SKM-1 treated with dmso at 0.1 percent for 144 hours (cell line): Measurements from ENCODE around the gene IKZF3.
"Not testable (repeated sequence)": the region's sequence is repeated elsewhere in the genome, so short reads cannot be mapped to it uniquely, and the experiment has no call there.

Source experiments
- DNase-seq: peaks from one replicate; lab custom pipeline; 2025; ENCODE audit not compliant: unreplicated experiment; lab: John Stamatoyannopoulos, UW

IKZF3 gene

DNA sequence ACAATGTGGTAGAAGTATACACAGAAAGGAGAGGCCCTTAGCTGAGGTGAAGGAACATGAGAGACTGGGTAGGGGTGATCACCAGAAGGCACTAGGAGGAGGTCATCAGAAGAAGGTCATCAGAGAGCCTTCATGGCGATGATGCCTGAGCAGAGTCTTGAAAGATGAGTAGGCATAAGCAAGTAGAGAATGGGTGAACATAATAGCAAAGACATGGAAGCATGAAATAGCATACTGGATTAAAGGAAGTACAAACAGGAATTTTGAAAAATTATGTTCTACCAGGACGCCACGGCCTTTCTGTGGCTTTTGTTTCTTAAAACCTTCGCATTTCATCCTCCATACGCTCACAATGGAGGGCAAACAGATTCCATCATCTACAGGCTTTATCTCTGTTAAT, 2.9 kb downstream of the IKZF3 start:
- no peak for DNase-seq

DNA sequence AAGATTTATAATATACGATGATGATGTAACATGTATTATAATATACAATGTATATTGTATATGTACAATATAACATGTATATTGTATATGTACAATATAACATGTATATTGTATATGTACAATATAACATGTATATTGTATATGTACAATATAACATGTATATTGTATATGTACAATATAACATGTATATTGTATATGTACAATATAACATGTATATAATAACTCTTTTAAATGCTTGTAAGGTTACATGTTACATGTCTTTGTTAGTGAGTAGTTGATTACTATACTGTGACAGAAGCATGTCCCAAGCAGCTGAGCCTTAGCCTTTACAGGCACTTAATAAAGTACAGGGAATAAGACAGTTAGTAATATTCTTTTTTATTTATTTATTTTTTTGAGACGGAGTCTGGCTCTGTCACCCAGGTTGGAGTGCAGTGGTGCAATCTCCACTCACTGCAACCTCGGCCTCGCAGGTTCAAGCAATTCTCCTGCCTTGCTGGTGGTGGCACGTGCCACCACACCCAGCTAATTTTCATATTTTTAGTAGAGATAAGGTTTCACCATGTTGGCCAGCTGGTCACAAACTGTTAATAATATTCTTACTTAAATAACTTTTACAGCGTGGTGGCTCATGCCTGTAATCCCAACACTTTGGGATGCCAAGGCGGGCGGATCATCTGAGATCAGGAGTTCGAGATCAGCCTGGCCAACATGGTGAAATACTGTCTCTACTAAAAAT, 8.0 kb downstream of the IKZF3 start:
- DNase-seq, result not testable (repeated sequence)

DNA sequence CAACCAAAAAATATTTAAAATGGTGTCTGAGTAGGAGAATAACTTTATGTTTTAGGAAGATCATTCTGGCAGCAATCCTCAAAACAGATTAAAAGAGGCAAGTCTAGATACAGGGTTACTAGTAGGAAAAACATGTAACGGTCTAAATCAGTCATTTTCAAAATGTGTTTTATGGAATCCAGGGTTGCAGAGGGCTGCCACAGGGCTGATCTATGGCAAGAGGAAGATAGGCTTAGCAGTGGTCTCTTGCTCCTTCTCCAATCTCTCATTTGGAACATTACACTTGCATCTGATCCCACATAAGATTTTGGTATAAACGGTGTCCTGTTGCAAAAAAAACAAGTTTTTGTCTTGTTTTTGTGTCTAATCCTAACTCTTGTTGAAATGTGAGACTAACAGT, 9.2 kb downstream of the IKZF3 start:
- DNase-seq, result no peak

DNA sequence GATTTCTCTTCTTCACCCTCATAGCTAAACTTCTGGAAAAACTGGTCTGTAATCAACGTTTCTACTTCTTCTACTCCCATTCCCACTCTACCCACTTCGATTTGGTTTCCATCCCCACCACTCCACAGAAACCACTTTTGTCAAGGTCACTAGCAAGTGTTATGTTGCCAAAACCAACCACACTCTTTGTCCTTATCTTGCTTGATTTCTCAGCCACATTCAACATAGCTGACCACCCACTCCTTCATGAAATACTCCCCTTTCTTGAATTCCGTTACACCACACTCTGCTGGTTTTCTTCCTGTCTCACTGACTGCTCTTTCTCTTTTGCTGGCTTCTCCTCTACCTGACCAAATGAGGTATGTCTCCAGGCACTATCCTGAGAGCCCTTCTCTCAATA, 11.9 kb downstream of the IKZF3 start:
- DNase-seq, result no peak

DNA sequence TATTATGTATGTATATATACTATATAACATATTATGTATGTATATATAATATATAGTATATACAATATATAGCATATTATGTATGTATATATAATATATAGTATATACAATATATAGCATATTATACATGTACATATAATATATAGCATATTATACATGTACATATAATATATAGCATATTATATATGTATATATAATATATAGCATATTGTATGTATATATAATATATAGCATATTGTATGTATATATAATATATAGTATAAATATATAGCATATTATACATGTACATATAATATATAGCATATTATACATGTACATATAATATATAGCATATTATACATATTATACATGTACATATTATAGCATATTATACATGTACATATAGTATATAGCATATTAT, 13.9 kb downstream of the IKZF3 start:
- DNase-seq, result not testable (repeated sequence)

DNA sequence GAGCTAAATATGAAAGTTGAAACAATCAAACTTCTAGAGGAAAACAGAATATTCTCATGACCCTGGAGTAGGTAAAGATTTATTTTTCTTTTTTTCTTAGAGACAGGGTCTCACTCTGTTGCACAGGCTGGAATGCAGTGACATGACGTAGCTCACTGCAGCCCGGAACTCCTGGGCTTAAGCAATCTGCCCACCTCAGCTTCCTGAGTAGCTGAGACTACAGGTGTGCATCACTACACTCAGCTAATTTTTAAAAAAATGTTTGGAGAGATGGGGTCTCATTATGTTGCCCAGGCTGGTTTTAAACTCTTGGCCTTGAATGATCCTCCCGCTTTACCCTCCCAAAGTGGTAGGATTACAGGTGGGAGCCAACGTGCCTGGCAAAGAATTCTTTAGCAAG, 15.5 kb downstream of the IKZF3 start:
- no peak for DNase-seq

DNA sequence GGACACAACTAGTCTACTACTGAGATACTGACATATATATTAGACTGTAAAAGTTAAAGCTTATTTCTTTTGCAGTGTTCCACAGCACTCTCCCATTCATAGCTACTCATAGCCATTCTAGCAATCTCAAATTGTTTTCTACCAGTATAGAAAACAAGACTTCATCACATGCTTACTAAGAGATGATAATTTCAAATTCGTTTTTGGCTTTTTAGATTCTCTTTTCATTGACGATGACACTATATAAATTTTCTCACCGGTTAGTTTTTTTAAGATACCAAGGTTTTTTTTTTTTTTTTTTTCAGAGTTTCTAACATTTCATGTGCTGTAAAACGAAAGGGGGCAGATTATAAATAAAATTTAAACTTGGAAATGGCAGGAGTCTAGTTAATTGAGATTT, 17.9 kb downstream of the IKZF3 start:
- no peak for DNase-seq

DNA sequence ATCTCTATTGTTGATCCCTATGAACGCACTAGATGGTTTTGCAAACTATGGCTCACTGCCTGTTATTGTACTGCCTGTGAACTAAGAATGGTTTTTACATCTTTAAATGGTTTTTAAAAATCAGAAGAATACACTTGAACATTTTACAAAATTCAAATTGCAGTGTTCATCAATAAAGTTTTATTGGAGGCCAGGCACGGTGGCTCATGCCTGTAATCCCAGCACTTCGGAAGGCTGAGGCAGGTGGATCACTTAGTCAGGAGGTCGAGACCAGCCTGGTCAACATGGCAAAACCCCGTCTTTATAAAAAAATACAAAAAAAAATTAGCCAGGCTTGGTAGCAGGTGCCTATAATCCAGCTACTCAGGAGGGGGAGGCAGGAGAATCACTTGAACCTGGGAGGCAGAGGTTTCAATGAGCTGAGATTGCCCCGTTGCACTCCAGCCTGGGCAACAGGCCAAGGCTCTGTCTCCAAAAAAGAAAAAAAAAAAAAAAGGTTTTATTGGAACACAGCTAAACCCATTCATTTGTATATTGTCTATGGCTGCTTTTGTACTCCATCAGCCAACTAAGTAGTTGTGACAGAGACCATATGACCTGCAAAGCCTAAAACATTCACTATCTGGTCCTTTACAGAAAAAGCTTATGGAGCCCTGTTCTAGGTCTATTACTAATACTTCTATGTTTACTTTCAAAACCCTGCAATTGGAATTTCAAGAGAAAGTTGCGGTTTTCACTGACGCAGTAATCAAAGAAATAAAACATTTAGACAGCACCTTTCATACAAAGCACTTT, 18.9 kb downstream of the IKZF3 start:
- DNase-seq, result no peak

DNA sequence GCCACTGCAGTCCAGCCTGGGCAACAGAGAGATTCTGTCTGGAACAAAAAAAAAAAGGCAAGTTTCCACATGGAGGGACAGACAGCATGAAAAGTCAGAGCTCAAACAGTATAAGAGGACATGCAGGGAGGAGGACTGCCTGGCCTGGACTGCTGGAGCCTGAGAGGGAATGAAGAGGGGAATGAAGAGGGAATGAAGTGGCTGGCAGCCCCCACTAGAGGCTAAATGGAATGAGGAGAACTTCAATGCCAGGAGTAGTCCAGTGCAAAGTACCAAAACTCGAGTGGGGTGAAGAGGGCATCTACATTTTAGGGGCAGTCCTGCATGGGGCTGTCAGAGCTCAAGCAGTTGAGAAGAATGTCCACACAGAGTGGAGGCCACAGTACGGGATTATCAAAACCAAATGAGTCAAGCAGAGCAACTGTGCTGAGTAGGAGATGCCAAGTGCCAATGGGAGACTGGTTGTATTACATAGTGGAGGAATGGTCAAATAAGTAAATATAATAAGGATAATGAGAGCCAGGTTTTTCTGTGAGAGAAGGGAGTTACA, 22.9 kb downstream of the IKZF3 start:
- DNase-seq, result no peak

DNA sequence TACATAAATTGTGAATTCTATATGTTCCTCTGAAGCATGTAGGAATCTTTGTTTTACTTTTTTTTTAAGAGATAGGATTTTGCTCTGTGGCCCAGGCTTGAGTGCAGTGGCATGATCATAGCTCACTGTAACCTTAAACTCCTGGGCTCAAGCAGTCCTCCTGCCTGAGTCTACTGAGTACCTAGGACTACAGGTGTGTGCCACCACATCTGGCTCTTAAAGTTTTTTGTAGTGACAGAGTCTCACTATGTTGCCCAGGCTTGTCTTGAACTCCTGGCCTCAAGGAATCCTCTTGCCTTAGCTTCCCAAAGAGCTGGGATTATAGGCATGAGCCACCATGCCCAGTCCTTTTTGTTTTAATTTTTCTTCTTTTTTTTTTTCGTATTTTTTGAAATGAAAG, 25.3 kb downstream of the IKZF3 start:
- no peak for DNase-seq

DNA sequence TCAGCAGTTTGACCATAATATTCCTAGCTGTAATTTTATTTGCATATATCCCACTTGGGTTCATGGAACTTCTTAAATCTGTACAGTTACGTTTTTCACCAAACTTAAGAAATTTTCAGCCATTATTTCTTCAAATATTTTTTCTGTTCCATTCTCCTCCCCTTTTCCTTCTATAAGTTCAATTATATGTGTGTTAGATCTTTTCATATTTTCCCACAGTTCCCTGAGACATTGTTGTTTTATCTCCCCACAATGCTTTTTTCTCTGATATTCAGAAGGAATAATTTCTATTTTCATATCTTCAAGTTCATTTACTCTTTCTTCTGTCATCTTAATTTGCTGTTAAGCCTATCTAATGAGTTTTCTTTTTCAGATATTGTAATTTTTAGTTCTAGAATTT, 26.1 kb downstream of the IKZF3 start:
- no peak for DNase-seq

DNA sequence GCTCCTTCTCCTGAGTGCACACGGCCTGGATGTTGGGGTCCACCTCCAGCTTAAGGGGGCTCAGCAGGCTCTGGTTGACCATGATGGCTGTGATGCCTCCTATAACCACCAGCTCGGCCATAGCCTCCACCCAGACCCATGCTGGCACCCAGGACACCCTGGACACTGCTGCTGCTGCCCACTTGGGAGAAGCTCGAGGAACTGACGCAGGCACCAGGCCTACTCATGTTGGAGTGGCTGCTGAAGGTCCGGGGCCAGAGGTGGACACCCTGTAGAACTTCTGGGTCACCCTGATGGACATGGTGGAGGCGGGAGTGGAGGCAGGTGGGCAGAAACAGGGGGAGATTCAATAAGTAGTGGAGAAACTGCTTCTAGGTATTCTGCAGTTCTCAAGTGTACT, 28.0 kb downstream of the IKZF3 start:
- DNase-seq, result no peak

DNA sequence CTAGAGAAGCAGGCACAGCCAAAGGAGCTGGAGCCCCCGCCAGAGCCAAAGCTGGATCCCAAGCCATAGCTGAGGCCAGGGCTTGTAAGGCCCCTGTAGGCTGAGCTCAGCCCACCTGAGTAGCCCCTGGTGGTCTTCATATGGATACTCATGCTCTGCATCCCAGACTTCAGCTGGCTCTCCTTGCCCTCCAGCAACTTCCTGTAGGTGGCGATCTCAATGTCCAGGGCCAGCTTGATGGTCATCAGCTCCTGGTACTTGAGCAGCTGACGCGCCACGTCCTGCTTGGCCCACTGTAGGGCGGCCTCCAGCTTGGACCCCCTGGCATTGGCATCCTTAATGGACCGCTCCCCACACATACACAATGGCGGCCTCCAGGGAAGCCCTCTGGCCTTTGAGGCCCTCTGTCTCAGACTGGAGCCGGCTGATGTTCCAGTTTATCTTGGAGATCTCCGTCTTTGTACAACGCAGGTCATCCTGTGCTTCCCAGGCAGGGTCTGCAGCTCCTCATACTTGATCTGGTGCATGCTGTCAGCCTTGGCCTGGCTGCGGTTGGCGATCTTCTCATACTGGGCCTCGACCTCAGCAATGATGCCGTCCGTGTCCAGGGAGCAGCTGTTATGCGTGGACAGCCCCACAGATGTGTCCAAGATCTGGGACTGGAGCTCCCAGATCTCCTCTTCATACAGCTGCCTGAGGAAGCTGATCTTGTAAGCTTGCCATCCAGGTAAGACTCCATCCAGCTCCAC, 28.9 kb downstream of the IKZF3 start:
- no peak for DNase-seq

DNA sequence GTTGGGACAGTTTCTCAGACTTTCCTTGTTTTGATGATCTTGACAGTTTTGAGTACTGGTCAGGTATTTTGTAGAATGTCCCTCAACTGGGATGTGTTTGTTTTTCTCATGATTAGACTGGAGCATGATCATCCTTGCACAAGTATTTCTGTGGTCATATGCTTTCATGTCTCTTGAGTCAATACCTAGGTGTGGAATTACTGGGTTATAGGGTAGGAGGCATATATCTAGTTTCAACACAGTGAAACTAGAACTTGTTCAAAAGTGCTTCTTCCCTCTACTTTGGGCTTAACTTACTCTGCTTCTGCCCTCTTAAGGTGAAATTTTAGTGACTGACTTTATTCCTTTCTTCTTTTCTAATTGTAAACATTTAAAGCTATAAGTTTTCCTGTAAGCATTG, 30.1 kb downstream of the IKZF3 start:
- no peak for DNase-seq

DNA sequence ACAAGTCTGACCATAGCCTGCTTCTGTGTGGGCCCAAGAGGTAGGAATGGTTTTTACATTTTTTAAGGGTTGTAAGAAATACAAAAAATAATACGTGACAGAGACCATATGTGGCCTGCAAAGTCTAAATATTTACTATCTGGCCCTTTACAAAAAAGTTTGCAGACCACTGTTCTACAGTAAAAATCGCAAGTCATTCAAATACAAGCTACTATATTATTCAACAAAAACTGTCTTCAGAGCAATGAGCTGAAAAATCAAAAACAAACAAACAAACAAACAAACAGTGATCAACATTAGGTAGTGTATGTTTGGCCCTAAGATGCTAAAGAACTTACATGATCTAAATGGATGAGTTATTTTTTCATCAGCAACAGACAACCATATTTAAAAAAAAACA, 32.5 kb downstream of the IKZF3 start:
- DNase-seq, result no peak

DNA sequence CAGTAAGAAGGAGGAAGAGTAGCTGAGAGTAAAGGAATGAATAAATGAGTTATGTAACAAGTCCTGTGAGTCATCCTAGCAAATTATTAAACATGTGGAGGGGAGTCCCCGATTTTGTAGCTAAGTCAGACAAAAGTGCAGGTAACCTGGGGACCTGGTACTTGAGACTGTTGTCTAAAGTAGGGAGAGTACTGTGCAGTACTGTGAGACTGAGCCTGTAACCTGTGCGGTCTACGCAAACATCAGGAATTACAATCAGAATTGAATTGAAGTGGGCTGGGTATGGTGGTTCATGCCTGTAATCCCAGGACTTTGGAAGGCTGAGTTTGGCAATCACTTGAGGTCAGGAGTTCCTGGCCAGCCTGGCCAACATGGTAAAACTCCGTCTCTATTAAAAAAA, 35.7 kb downstream of the IKZF3 start:
- DNase-seq, result no peak

DNA sequence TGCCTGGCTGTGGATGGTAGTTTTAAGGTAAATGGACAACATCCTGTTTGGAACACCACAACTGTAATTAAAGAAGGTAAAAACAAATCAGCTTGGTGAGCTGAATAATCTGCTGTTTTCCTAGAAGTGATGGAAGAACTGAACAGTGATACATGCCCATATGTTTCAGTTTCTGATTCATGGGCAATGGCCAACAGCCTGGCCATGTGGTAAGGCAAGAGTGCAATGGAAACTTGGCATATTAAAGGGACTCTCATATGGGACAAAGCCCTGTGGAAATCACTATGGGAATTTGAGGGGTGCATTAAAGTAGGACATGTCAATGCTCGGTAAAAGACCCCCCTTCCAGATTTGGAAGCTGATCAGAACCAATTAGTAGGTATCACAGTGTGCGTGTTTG, 37.8 kb downstream of the IKZF3 start:
- DNase-seq, result no peak

DNA sequence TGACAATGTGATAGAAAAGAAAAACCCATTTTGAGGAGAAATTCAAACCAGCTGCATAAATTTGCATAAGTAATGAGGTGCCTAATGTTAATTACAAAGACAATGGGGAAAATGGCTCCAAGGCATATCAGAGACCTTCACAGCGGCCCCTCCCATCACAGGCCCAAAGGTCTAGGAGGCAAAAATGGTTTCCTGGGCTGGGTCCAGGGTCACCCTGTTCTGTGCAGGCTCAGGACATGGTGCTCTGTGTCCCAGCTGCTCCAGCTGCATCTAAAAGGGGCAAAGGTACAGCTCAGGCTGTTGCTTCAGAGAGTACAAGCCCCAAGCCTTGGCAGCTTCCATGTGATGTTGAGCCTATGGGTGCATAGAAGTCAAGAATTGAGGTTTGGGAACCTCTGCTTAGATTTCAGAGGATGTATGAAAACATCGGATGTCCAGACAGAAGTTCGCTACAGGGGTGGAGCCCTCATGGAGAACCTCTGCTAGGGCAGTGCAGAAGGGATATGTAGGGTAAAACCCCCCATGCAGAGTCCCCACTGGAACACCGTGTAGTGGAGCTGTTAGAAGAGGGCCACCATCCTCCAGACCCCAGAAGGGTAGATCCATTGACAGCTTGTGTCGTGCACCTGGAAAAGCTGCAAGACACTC, 40.6 kb downstream of the IKZF3 start:
- no peak for DNase-seq

DNA sequence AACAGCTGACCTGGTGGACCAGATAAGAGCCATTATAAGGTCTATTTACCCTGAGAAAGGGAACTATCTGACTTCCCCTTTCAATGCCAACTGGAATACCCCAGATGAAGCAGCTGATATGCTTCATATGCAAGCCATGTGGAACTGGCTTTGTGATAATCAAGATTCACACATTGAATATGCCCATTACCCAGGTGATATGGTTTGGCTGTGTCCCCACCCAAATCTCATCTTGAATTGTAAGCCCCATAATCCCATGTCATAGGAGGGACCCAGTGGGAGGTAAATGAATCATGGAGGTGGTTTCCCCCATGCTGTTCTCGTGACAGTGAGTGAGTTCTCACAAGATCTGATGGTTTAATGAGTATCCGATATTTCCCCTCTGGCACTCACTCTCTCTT, 42.1 kb downstream of the IKZF3 start:
- DNase-seq, result no peak

DNA sequence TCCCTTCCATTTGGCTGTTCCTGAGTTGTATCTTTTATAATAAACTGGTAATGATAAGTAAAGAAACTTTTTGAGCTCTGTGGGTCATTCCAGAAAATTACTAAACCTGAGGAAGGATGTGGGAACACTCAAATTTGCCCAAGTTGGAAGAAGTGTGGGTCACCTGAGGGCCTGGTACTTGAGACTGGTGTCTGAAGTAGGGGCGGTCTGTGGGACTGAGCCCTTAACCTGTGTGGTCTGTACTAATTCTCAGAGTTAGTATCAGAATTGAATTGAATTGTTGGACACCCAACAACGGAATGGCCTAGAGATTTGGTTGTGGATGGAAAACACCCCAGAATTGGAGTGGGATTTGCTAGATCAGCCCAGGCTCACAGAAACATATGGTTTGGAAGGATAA, 43.1 kb downstream of the IKZF3 start:
- no peak for DNase-seq

DNA sequence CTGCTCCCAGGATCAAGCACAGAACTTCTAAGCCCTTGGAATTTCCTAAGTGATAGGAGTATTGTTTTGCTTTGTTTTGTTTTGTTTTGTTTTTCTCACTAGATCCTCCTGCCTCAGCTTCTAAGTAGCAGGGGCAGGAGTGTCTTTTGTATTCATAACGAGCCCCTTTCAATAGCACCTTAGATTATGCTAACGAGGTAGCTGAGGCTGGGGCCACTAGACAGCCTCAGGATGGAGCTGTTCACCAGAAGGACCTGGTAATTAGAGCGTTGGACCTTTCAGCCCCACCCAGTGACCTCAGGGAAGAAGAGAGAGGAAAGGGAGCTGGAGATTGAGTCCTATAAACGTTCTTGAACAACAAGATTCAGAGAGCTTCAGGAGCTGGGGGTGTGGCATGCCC, 43.6 kb downstream of the IKZF3 start:
- no peak for DNase-seq
